HG03571 (cell line): ENCODE results near the gene CD101.

Source experiments
- ATAC-seq: cut with Tn5 transposase; IDR thresholded peaks from one replicate; pipeline ENCODE4 v1.9.1; 2021; ENCODE audit not compliant: unreplicated experiment

The CD101 gene

GRCh38 chr1:117014209-117014608 is 12.6 kb downstream of the CD101 start:
- no peak for ATAC-seq

- no peak for ATAC-seq
Observed at GRCh38 chr1:117015724-117016123, 14.2 kb downstream of the CD101 start.

GRCh38 chr1:117017062-117017461 is 15.5 kb downstream of the CD101 start:
- ATAC-seq = no peak

GRCh38 chr1:117017648-117018047 is 16.1 kb downstream of the CD101 start:
- no peak for ATAC-seq

GRCh38 chr1:117020526-117021156 is 19.1 kb downstream of the CD101 start:
- no peak for ATAC-seq

GRCh38 chr1:117022114-117022513 is 20.6 kb downstream of the CD101 start:
- ATAC-seq = no peak

- no peak for ATAC-seq
Observed at GRCh38 chr1:117025568-117025967, 24.0 kb downstream of the CD101 start.

- no peak for ATAC-seq
Observed at GRCh38 chr1:117026361-117026760, 24.8 kb downstream of the CD101 start.

- ATAC-seq = no peak
Observed at GRCh38 chr1:117029685-117030084, 28.1 kb downstream of the CD101 start.

GRCh38 chr1:117030271-117030877 is 28.8 kb downstream of the CD101 start:
- ATAC-seq = no peak

GRCh38 chr1:117032266-117032665 is 30.7 kb downstream of the CD101 start:
- ATAC-seq = no peak

- ATAC-seq = no peak
Observed at GRCh38 chr1:117032681-117033539, 31.4 kb downstream of the CD101 start.

- no peak for ATAC-seq
Observed at GRCh38 chr1:117033772-117034171, 32.2 kb downstream of the CD101 start.

GRCh38 chr1:117034791-117035290 is 33.3 kb downstream of the CD101 start:
- ATAC-seq = no peak

GRCh38 chr1:117036018-117036461 is 34.5 kb downstream of the CD101 start:
- ATAC-seq = no peak

- ATAC-seq = no peak
Observed at GRCh38 chr1:117037802-117038201, 36.2 kb downstream of the CD101 start.

GRCh38 chr1:117038236-117038635 is 36.7 kb downstream of the CD101 start:
- ATAC-seq = no peak

GRCh38 chr1:117044217-117044616 is 42.7 kb downstream of the CD101 start:
- no peak for ATAC-seq

GRCh38 chr1:117045644-117046043 is 44.1 kb downstream of the CD101 start:
- ATAC-seq = no peak

- no peak for ATAC-seq
Observed at GRCh38 chr1:117046781-117047180, 45.2 kb downstream of the CD101 start.

- no peak for ATAC-seq
Observed at GRCh38 chr1:117047271-117047670, 45.7 kb downstream of the CD101 start.

- no peak for ATAC-seq
Observed at GRCh38 chr1:117049857-117050256, 48.3 kb downstream of the CD101 start.
